GM13976 (cell line): Measurements from ENCODE around the gene TTLL11.

Experiments
- DNase-seq: peaks from one replicate; pipeline ENCODE4 v3.0.0; 2012; ENCODE audit warnings: low spot score
- in situ Hi-C: fragments of 300-500 bp; cut with MboI; formaldehyde crosslinking; loops from one replicate; pipeline ENCODE4 v1.12.0; 2022; ENCODE audit warnings: low sequenced_read_pairs, mixed read lengths, inconsistent platforms; ENCODE audit not compliant: unreplicated experiment
- TF ChIP-seq, protein P1 (sequence below): IDR thresholded peaks from 2 replicates; pipeline ENCODE4 v1.5.1; 2012; ENCODE audit warnings: borderline replicate concordance, mild to moderate bottlenecking; ENCODE audit not compliant: insufficient read depth; ENCODE audit errors: extremely low read depth, missing control alignments, control extremely low read depth

TTLL11 gene

GRCh38 chr9:122092611-122093506 lies at the start of gene TTLL11:
Gene TTLL11 (minus strand): TSS chr9:122093308. CDS start chr9:122093148, 160 bp downstream.
- TF ChIP-seq, protein P1, sequence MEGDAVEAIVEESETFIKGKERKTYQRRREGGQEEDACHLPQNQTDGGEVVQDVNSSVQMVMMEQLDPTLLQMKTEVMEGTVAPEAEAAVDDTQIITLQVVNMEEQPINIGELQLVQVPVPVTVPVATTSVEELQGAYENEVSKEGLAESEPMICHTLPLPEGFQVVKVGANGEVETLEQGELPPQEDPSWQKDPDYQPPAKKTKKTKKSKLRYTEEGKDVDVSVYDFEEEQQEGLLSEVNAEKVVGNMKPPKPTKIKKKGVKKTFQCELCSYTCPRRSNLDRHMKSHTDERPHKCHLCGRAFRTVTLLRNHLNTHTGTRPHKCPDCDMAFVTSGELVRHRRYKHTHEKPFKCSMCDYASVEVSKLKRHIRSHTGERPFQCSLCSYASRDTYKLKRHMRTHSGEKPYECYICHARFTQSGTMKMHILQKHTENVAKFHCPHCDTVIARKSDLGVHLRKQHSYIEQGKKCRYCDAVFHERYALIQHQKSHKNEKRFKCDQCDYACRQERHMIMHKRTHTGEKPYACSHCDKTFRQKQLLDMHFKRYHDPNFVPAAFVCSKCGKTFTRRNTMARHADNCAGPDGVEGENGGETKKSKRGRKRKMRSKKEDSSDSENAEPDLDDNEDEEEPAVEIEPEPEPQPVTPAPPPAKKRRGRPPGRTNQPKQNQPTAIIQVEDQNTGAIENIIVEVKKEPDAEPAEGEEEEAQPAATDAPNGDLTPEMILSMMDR, result no peak
- in situ Hi-C loops, result loop anchor here (10.0 kb wide), 1 partner anchor 262 kb away; no protein-coding TSS in a partner anchor
- DNase-seq, result peak; percentile 97

- in situ Hi-C loops, result no loop called here
- TF ChIP-seq, protein P1, result no peak
- DNase-seq, result no peak
These were observed 48.6 kb upstream of the TTLL11 start for GRCh38 chr9:122141671-122142070.

- in situ Hi-C loops, result no loop called here
- TF ChIP-seq, protein P1, result no peak
- no peak for DNase-seq
These were observed 47.5 kb upstream of the TTLL11 start for GRCh38 chr9:122140368-122141193.

DNA sequence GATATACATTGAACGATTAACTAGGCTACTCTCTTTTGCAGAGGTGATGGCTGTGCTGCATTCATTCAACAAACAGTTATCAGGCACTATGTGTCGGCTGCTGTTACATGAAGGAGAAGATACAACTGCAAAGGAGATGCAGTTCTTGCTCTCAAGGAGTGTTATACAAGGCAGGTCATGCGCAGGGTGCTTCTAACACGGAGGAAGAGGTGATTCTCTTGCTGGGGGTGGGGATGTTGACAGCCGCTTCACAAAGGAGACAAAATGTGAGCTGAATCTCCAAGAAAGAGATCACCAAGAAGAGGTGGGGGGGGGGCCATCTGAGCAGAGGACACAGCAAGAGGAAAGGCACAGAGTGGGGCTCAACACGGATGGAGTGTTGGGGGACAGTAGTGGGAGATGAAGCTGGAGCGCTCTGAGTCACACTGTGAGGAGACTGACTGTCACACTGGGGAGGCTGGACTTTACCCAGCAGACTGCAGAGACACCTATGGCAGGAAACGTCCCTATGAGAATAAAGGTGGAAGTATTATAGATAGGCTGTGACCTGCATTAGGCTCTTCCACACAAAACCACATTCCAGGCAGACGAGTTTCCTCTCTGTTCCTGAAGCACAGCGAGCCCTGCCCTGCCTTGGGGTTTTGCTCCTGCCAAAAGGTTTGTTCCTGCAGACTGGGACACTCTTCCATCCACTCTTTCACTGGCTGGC lies 45.6 kb upstream of the TTLL11 start:
- DNase-seq, result no peak
- in situ Hi-C loops, result no loop called here
- TF ChIP-seq, protein P1, result no peak

DNA sequence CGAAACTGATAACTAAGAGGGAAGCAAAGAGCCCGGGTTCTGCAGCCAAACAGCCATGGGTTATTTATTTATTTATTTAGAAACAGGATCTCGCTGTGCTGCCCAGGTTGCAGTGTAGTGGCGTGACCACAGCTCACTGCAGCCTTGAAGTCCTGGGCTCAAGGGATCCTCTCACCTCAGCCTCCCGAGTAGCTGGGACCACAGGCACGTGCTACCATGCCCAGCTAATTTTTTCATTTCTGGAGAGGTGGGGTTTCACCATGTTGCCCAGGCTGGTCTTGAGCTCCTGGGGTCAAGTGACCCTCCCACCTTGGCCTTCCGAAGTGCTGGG lies 42.4 kb upstream of the TTLL11 start:
- TF ChIP-seq, protein P1, result no peak
- in situ Hi-C loops, result no loop called here

More for the DNA sequence above, 42.4 kb upstream of the TTLL11 start:
- no peak for DNase-seq
